T-helper 9 cell (primary cell): ENCODE measurements around the gene GPR158.

Experiments used
- DNase-seq: peaks from one replicate; pipeline ENCODE4 v3.0.0-alpha.2; 2020

The GPR158 gene

DNA sequence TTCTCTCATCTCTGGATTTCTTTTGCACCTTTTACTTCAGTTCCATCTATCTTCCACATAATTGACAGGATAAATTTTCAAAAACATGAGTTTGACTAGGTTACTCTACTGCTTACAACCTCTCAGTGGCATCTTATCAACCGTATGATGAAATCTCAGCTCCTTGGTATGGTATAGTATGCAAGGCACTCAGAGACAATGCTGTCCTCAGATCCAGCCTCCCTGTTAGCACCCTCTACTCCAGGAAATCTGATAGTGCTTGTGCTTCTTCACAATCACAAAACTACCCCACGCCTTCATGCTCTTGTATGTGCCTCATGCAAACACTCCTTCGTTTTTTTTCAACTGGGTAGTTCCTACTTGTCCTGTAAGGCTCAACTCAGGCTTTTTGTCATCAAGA, 330.7 kb downstream of the GPR158 start:
- no peak for DNase-seq

GRCh38 chr10:25506821-25507335, 332.1 kb downstream of the GPR158 start:
- DNase-seq: no peak

DNA sequence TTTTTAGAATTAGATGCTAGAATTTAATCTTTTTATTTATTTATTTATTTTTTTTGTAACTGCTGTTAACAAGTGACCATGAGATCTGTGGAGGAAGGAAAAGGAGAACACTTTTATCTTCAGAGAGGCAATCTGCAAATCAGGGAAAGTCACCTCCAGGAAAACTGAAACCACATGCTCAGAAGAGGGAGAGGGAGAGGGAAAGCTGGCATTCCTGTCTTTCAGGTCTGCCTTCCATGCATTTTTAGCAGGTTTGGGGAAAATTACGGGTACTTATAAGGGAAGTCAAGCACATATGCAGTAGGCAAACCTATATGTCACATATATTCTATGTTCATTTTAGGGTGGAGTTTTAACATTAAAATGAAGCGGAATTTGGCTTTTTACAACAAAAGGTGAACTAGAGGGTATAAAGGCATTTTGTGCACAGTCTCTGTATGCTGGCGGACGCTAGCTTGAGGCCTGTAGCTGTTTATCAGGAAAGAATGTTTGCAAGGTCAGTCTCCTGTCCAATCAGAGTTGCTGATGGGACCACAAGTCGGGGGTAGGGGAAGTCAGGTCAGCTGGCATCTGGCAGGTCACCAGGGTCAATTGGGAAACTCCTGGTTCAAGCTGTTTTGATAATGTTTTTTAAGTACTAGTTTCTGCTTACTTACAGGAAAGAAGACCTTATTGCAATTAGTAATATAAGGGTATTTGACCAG, 333.5 kb downstream of the GPR158 start:
- DNase-seq: no peak

- no peak for DNase-seq
Measured at GRCh38 chr10:25509151-25509550, 334.4 kb downstream of the GPR158 start.

DNA sequence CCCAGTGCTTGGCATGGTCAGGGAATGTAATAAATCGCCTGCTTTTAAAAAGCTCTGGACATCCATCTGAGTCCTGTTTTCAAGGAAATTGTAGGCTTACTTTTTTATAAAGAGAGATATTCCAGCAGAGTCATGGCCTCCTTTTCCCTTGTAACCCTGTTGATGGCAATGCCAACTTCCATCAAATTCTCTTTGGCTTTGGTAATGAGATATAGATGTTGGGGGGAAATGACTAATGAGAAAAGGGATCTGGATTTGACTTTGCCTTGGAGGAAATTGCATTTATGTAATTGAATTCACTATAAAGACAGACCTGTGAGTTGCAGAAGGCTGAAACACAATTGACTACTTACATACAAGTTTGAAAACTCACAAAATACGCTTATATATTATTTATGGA, 347.5 kb downstream of the GPR158 start:
- DNase-seq: no peak

- DNase-seq: no peak
Measured at GRCh38 chr10:25522946-25523608, 348.3 kb downstream of the GPR158 start.

DNA sequence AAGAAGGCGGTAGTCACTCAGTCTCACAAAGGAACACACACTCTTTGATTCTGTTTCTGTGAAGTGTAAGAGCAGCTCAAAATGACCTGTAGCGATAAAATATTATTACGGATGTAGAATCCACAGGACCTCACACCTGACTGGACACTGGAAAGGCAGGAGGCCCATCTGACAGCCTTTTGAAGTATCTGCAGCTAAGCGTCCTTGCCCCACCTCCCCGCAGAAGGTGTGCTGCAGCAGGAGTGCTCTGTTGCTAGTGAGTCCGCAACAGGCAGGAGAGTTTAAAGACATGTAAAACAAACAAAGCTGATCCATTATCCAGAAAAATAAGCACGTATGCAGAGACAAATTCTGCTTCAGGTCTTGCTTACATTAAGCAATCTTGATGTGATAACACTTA, 355.5 kb downstream of the GPR158 start:
- DNase-seq: no peak

- no peak for DNase-seq
Measured at GRCh38 chr10:25531457-25532061, 356.8 kb downstream of the GPR158 start.

GRCh38 chr10:25532213-25532612, 357.4 kb downstream of the GPR158 start:
- no peak for DNase-seq

GRCh38 chr10:25536027-25536426, 361.2 kb downstream of the GPR158 start:
- DNase-seq: no peak

- DNase-seq: no peak
Measured at GRCh38 chr10:25547382-25547781, 372.6 kb downstream of the GPR158 start.

GRCh38 chr10:25552283-25552919, 377.6 kb downstream of the GPR158 start:
- no peak for DNase-seq

GRCh38 chr10:25555865-25556264, 381.1 kb downstream of the GPR158 start:
- no peak for DNase-seq

DNA sequence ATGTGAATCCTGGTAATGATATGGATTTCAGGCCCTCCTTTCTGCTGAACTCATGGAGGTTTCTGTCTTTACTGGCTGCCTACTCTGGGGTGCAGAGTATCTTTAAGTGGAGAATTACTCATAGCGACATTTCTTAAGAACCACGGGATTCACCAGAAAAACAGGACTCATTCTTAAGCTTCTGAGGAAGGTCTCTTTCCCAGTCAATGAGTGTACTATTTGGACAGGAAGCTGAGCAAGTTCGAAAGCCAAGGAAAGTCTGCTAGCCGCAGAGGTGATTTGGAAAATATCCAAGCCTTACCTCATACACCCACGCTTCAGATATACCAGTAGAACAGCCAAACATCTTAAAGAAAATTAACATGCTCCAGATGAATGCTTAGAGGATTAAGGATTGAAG, 381.7 kb downstream of the GPR158 start:
- no peak for DNase-seq

DNA sequence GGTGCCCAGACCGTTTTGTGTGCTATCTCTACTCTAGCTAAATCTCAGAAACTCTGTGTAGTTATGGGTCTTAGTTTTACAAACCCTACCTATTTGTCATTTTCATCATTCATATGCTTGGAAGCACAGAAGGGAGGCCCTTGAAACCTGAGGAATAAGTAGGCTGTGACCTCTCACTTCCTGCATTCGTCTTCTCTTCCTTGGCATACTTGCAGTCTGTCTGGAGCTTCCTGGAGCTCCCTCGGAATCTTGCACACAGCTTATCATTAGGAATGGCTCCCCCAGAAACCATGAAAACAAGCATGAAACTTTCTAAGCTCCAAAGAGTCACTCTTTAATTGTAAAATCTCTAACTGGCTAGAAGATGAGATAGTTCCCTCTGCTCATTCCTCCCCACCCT, 382.3 kb downstream of the GPR158 start:
- no peak for DNase-seq

- no peak for DNase-seq
Measured at GRCh38 chr10:25561758-25562157, 387.0 kb downstream of the GPR158 start.

GRCh38 chr10:25562547-25562946, 387.7 kb downstream of the GPR158 start:
- DNase-seq: no peak

- no peak for DNase-seq
Measured at GRCh38 chr10:25564351-25564750, 389.6 kb downstream of the GPR158 start.

GRCh38 chr10:25565570-25565969, 390.8 kb downstream of the GPR158 start:
- DNase-seq: no peak

DNA sequence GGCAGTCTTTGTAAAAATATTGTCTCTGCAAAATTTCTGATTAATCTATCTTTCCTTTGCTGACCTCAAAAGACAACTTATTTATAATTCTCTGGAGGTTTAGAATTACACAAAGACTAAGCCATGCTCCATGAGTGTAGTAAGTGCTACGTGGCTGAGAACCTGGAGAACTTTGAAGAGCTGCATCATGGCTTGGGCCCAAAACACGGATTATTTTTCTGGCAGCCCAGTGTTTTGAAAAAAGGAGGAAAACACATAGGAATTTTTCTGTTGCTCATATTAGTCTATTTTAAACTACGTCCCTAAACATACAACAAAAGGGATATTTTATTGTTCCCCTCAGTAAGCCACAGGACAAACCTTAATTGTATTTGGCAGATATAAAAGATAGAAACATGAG, 398.5 kb downstream of the GPR158 start:
- no peak for DNase-seq

DNA sequence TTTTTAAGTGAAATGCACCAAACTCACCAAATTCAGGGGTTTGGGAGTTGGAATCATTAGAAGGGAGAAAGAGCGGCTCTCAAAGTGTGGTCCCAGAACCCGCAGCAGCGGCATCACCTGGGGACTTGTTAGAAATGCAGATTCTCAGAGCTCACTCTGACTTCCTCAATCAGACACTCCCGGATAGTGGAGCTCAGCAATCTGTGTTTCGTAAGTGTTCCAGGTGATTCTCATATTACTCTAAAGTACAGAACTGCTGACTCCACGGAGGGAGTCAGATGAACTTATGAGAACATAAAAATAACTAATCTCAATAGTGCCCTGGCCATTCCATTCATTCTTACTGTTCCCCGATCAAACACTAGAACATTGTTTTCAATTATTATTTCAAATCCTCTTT, 400.5 kb downstream of the GPR158 start:
- no peak for DNase-seq

GRCh38 chr10:25578061-25578460, 403.3 kb downstream of the GPR158 start:
- DNase-seq: no peak

- no peak for DNase-seq
Measured at GRCh38 chr10:25582961-25583360, 408.2 kb downstream of the GPR158 start.

DNA sequence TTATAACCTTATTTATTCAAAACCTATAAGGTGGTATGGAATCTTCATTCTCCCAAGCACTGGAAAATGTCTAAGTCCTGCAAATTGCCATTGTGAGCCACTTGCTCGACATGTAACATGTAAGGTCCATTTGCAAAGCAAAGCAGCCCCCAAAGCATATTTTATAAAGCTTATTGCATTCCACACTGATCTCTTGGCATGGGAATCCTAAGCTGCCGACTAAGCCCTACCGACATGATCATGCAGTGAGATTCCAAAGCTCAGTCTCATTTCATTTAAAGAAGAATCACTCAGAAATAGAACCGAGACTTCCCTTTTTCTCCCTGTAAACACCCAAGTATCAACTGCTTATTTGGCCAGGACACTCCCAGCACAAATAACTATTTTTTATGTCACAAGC, 425.9 kb downstream of the GPR158 start:
- DNase-seq: no peak
